Activated naive CD8-positive, alpha-beta T cell treated with anti-CD3 and anti-CD28 coated beads, Interleukin-2, amount 50 U/mL, for 24 hours (primary cell): ENCODE data around the gene CRB2.

ENCODE experiments used
- ATAC-seq: fragments of 150-1000 bp; cut with Tn5 transposase; one replicate; pipeline ENCODE4 v1.10.0; 2021
- DNase-seq: peaks from one replicate; pipeline ENCODE4 v3.0.0; 2021
- H3K27ac Mint-ChIP-seq: one replicate; pipeline ENCODE4 v1.8.0; 2021; ENCODE audit warnings: mild to moderate bottlenecking, mixed read lengths
- H3K27me3 Mint-ChIP-seq: one replicate; pipeline ENCODE4 v1.8.0; 2021; ENCODE audit warnings: mixed read lengths
- H3K36me3 Mint-ChIP-seq: one replicate; pipeline ENCODE4 v1.8.0; 2021; ENCODE audit warnings: low read depth, mixed read lengths
- H3K4me1 Mint-ChIP-seq: one replicate; pipeline ENCODE4 v1.8.0; 2021; ENCODE audit warnings: mixed read lengths
- H3K4me3 Mint-ChIP-seq: one replicate; pipeline ENCODE4 v1.8.0; 2021; ENCODE audit warnings: mild to moderate bottlenecking, moderate library complexity, mixed read lengths
- H3K9me3 Mint-ChIP-seq: one replicate; pipeline ENCODE4 v1.8.0; 2021; ENCODE audit warnings: mixed read lengths

Gene CRB2

DNA sequence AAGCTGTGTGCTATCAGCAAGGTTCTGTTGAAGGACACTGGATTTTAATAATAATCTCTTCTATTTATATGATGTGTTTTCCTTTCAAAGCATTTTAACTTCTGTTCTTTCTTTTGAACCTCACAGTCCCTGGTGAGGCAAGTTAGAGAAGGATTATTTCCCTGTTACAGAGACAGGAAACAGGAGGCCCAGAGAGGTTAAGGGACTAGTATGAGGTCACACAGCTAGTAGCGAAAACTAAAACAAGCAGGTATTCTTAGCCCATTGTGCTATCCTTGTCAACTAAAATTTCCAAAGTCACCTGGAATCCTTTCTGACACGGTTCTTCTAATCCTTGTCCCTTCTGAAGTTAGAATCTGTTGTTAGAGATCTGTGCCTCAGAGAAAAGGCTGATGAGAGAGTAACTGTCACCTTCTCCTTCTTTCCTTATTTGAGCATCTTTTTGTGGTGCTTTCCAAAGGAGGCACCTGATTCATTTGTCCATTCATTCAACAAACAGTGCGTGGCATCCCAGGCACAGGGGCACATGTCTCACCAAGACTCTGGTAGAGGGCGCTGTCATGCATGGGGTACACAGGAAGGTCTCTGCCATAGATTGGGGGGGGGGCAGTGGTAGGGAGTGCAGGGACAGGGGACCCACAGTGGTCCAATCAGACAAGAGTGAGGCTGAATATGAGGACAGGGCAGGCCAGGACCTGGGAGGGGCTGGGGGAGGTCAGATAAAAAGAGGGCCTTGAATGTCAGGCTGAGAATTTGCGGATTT is 61.5 kb downstream of the CRB2 start:
- Mint-ChIP-seq H3K9me3 (no peaks in the 10 kb centered on the region), H3K4me1 (no peaks in the 10 kb centered on the region)

DNA sequence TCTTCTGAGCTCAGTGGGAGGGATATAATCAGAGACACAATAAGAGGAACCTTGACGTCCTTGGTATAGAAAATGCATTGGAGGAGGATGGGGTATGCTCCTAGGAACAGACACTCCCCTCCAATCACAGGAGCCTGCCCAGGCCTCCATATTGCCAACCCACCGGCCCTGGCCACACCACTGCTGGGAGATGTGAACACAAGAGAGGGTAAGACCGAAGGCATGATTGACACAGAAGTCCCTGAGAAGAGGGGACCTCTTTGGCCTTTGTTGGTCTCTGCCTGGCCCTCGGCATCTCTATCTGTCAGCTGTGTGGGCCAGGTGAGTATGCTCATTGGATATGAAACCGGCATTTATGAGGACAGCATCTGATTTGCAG is 62.0 kb downstream of the CRB2 start:
- ATAC-seq (no peak), DNase-seq (no peak)
- Mint-ChIP-seq H3K4me1 (no peaks in the 10 kb centered on the region), H3K27me3 (no peaks in the 10 kb centered on the region), H3K9me3 (no peaks in the 10 kb centered on the region), H3K27ac (no peak overlapping the region), H3K4me3 (no peak overlapping the region), H3K36me3 (no peaks in the 10 kb centered on the region)

More for the DNA sequence above, 61.5 kb downstream of the CRB2 start:
- Mint-ChIP-seq H3K27me3 (no peaks in the 10 kb centered on the region), H3K27ac (no peak overlapping the region), H3K36me3 (no peaks in the 10 kb centered on the region), H3K4me3 (no peak overlapping the region)
- no peak for ATAC-seq
- DNase-seq, result no peak

DNA sequence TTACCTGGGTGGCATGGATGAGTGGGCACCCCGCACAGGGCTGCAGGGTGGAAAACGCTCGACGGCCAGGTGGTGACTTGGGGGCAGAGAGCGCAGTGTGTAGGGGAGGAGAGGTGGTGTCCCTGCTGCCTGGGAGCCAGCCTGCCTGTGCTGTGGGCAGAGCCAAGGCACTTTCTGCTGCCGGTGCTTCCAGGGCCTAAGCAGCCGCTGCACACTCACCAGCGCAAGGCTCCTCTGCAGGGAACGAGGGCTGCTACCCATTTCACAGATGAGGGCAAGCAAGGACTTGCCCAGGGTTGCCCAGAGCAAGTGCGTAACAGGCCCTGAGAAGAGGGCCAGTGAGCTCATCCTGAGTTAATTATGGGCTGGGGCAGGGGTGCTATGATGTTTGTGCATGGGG is 62.5 kb downstream of the CRB2 start:
- ATAC-seq (no peak), DNase-seq (no peak)
- Mint-ChIP-seq H3K27me3 (no peaks in the 10 kb centered on the region), H3K36me3 (no peaks in the 10 kb centered on the region), H3K4me3 (no peak overlapping the region), H3K9me3 (no peaks in the 10 kb centered on the region), H3K27ac (no peak overlapping the region), H3K4me1 (no peaks in the 10 kb centered on the region)

DNA sequence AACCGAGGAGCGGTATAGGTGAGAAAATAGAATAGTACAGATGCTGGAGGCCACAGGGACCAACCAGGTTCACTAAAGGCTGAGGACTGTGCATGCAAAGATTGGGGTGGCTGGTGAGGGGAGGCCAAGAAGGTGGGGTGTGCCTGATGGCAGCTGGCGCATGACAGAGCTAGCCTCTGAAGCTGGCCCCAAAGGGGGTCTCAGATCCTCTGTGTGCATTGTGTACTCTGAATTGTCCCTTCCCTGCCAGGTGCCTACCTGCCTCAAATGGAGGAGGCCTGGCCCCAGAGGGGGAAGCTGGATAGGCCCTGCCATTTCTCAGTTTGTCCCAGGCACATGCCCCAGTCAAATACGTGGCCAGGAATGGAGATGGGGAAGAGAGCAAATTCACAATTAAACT is 63.1 kb downstream of the CRB2 start:
- Mint-ChIP-seq H3K27me3 (no peaks in the 10 kb centered on the region), H3K36me3 (no peaks in the 10 kb centered on the region), H3K4me3 (no peak overlapping the region), H3K4me1 (no peaks in the 10 kb centered on the region), H3K9me3 (no peaks in the 10 kb centered on the region), H3K27ac (no peak overlapping the region)
- DNase-seq (no peak), ATAC-seq (no peak)

DNA sequence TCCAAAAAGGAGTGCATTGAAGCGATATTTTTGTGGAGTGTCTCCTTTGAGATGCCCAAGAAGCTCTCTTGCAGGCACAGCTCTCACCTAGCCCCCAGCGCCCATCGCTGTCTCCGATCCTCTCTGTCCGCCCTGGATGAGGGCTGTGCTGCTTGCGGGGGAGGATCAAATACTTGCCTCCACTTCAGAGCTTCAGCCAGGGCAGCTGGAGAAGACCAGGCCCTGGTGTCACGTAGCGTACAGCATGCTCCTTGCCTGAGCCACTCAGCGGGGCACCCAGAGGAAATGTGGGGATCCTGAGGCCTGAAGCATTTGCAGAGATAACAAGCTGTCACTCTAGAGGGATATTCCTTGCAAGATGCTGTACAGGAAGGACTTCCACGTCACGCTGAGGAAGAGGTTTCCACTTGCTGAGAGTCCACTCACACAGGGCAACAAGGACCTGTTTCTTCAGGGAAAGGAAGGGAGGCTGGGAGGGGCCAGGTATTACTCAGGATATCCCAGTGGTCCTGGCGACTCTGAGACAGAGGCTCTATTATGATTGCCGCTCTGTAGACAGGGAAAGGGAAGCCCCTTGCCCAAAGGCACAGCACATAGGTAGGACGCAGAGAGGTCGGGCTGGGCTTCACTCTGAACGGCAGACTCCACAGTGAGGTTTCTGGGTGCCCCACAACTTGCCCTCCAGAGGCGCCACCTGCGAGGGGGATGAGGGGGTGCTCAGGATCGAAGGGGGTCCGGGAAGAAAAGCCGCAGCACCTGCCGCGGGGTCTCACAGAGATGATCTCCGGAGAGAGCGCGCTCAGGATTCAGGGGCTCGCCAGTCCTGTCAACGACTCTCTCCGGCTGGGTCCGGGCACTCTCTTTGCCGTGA is 64.0 kb downstream of the CRB2 start:
- no peak for ATAC-seq
- no peak for DNase-seq
- no peak overlapping the region for H3K27ac Mint-ChIP-seq
- H3K4me3 Mint-ChIP-seq, result no peak overlapping the region
- H3K4me1 Mint-ChIP-seq, result no peaks in the 10 kb centered on the region
- no peaks in the 10 kb centered on the region for H3K36me3 Mint-ChIP-seq
- H3K9me3 Mint-ChIP-seq, result no peaks in the 10 kb centered on the region
- H3K27me3 Mint-ChIP-seq, result no peaks in the 10 kb centered on the region

DNA sequence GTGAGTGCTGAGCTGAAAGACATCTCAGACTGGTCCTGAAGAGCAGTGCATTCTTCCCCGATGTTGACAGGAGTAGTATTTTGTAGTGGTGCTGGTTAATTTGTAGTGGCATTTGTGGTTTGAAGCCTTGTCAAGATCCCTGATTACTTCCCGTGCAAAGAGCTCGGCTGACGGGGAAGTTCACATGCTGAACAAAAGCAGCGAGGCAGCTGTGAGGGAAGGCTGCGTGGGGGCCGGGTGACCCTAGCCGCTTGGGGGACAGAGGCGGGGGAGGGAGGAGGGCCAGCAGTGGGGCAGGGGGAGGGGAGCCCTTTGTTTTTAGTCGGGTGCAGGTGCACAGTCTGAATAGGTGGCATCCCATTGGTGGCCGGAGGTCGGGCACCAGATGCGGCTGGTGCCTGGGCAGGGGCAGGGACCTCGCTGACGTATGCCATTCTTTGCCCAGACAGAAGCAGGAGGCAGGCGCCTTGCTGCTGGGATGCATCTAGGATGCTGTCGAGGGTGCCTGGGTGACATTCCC is 64.7 kb downstream of the CRB2 start:
- ATAC-seq (no peak), DNase-seq (no peak)
- H3K27ac Mint-ChIP-seq, result no peak overlapping the region
- no peaks in the 10 kb centered on the region for H3K36me3 Mint-ChIP-seq
- H3K4me1 Mint-ChIP-seq, result no peaks in the 10 kb centered on the region
- no peak overlapping the region for H3K4me3 Mint-ChIP-seq
- no peaks in the 10 kb centered on the region for H3K9me3 Mint-ChIP-seq
- H3K27me3 Mint-ChIP-seq, result no peaks in the 10 kb centered on the region

DNA sequence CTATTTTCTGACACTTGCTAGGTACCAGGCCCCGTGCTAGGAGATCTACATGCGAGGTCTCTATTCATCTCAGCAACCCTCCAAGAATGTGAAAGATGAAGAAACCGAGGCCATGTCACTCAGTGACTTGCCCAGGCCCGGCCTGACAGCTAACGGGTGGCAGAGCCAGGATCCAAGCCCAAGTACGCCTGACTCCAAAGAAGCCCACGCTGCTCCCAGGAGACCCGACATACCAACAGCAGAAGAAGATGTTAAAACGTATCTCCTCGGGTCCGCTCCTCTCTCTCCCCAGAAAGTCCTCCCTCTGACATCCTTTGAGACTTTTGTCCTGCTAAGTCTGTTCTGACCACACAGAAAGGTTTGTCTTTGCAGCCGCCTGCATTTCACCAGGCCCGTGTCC is 65.2 kb downstream of the CRB2 start:
- Mint-ChIP-seq H3K9me3 (no peaks in the 10 kb centered on the region), H3K36me3 (no peaks in the 10 kb centered on the region), H3K27ac (no peak overlapping the region), H3K4me1 (no peaks in the 10 kb centered on the region), H3K27me3 (no peaks in the 10 kb centered on the region), H3K4me3 (no peak overlapping the region)
- no peak for DNase-seq
- no peak for ATAC-seq

DNA sequence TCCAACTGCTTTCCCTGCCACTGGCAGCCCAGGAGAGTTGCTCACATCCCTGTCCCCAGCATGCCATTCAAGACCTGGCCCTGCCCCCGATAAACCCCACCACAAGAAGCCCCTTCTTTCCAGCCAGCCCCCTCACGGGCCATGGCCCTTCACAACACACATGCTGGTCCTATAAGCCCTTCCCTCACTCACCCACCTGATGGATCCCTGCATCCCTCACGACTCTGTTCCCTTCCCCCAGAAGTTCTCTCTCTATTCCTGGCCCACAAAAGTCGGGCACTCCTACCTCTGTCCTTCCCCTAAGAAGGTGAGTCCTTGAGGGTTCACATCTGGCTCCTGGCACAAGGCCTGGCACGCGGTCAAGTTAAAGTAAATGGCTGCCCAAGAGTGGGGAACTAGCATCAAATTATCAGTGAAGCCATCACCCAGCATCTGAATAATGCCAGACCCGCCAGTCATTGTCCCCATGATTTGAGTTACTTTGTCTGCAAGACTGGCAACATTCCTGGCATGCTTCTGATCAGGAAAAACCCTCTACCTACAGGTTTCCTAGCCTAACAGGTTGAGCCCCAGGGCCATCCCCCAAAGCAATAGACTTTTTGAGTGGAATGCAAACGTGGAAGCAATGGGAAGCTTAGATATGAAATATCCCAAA is 65.9 kb downstream of the CRB2 start:
- DNase-seq, result no peak
- H3K4me3 Mint-ChIP-seq, result no peak overlapping the region
- no peaks in the 10 kb centered on the region for H3K9me3 Mint-ChIP-seq
- no peaks in the 10 kb centered on the region for H3K27me3 Mint-ChIP-seq
- H3K36me3 Mint-ChIP-seq, result no peaks in the 10 kb centered on the region
- ATAC-seq, result no peak
- H3K27ac Mint-ChIP-seq, result no peak overlapping the region
- no peaks in the 10 kb centered on the region for H3K4me1 Mint-ChIP-seq

DNA sequence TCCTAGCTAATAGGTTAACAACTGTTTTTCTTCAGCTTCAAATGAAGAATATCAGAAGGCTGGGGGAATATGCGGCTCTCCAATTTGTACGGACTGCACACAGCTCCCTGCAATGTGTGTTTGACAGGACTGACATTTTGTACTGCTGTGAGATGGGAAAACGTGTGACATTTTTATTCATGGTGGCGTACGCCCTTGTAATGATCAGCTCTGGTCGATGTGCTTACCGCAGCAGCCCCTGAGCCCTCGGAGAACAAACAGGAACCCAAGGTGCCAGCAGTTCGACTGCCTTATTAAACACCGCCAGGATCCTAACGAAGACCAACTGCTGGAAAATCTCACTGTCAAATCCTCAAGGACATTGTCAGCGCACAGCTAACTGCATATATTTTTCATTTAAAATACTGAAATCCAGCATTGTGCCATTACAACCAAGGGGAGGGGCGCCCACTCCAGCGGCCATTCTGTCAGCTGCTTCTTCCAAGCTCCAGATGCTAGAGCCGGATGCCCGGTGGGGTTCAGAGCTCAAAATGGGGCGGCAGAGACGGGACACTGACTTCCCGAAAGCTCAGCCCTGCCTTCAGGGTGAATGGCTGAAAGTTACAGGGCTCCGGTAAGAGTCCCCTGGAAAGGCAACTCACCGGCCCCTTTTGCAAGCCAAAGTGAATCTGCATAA is 66.8 kb downstream of the CRB2 start:
- Mint-ChIP-seq H3K36me3 (no peaks in the 10 kb centered on the region), H3K27ac (no peak overlapping the region), H3K4me1 (no peaks in the 10 kb centered on the region), H3K4me3 (no peak overlapping the region), H3K27me3 (no peaks in the 10 kb centered on the region), H3K9me3 (no peaks in the 10 kb centered on the region)
- ATAC-seq (no peak), DNase-seq (no peak)

DNA sequence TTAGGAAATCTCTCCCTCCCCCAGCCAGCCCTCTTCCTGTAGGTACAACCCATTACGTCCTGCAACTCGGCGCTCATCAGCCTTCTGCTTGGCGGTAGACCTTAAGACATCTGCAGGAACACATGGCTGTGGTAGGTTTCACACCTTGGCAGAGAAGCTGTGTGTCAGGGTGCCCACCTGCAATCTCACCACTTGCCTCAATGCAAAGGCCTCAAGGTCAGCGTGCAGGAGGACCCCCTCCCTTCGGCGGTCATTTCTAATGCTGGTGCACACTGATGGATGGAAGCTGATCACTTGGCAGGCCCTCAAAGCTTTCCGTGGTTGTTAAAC is 67.3 kb downstream of the CRB2 start:
- ATAC-seq, result no peak
- no peaks in the 10 kb centered on the region for H3K4me1 Mint-ChIP-seq

DNA sequence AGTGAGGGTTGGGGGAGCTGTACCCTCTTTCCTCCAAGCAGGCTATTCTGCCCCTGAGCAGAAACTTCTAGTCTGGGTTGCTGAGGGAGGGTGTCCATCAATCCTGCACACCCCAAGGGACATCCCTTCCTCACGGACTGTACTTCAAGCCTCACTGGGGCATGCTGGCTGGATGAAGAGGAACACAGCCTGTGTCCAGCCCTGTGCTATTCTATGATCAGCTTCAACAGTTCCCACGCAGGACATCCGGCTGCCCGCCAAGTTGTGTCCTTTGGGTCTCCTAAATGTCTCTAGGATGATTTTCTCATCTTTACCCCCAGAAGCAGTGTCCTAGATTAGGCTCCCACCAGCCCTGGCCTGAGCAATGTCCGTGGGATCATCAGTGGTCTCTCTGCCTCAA is 68.1 kb downstream of the CRB2 start:
- H3K27ac Mint-ChIP-seq, result no peak overlapping the region
- H3K4me1 Mint-ChIP-seq, result no peaks in the 10 kb centered on the region
- ATAC-seq (no peak), DNase-seq (no peak)
- H3K36me3 Mint-ChIP-seq, result no peaks in the 10 kb centered on the region
- no peaks in the 10 kb centered on the region for H3K9me3 Mint-ChIP-seq
- no peaks in the 10 kb centered on the region for H3K27me3 Mint-ChIP-seq
- no peak overlapping the region for H3K4me3 Mint-ChIP-seq

More for the DNA sequence above, 67.3 kb downstream of the CRB2 start:
- DNase-seq, result no peak
- H3K9me3 Mint-ChIP-seq, result no peaks in the 10 kb centered on the region
- no peak overlapping the region for H3K27ac Mint-ChIP-seq
- no peaks in the 10 kb centered on the region for H3K27me3 Mint-ChIP-seq
- no peak overlapping the region for H3K4me3 Mint-ChIP-seq
- no peaks in the 10 kb centered on the region for H3K36me3 Mint-ChIP-seq

DNA sequence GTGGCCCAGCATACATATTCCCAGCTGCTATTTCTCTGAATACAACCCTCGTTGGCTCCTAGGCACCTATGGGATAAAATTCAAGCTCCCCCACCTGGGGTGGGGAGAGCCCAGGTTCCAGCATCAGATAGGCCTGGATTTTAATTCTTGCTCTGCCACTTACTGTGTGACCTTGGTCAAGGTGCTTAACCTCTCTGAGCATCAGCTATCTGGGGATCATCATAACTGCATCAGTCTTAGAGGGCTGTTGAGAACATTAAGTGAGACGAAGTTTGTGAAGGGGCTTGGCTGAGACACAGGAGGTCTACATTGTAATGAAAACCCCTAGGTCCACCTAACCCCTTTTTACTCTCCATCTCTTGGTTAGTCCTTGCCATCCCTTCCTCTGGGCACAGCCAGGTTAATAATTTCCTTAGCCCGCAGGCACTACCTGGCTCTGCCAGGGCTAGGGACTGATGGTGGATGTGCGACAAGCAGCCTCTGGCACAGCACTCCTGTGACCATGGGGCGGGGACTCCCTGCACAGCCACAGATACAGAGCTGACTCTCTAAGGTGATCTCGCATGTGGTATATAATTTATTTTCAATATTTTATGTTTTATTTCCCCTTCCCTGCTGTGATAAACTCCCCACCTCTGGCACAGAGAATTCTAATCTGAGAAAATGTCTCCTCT is 68.7 kb downstream of the CRB2 start:
- Mint-ChIP-seq H3K4me3 (no peak overlapping the region), H3K27me3 (no peaks in the 10 kb centered on the region), H3K27ac (no peak overlapping the region), H3K36me3 (peaks cover 4% of the 10 kb centered on the region), H3K4me1 (no peaks in the 10 kb centered on the region), H3K9me3 (no peaks in the 10 kb centered on the region)
- ATAC-seq (no peak), DNase-seq (no peak)

DNA sequence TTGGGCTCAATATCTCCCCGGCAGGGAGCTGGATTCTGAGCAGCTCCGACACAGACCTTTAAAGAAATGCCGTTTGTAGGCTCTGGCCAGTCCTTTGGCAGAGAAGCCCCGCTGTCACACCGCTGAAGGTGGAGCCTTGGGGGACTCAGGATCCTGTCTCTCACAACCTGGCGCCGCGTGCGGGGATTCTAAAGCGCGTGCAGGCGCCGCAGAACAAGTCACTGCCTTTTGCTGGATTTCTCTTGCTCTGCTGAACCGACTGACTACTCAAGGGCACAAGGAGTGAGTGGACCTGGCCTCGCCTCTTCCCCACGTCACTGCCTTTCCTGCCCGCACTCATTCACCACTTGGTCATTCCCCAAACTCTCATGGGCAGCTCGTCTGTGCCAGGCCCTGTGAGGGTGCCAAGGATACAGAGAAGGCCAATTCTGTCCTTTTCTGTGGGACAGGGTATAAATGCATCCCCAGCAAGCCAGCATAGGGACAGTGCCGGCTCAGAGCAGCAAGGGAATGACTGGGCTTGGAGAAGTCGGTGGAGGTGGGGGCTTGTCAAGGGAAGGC is 69.3 kb downstream of the CRB2 start:
- Mint-ChIP-seq H3K36me3 (peaks cover 7% of the 10 kb centered on the region), H3K27ac (no peak overlapping the region), H3K9me3 (no peaks in the 10 kb centered on the region), H3K27me3 (no peaks in the 10 kb centered on the region), H3K4me1 (no peaks in the 10 kb centered on the region), H3K4me3 (no peak overlapping the region)
- DNase-seq (no peak), ATAC-seq (no peak)

DNA sequence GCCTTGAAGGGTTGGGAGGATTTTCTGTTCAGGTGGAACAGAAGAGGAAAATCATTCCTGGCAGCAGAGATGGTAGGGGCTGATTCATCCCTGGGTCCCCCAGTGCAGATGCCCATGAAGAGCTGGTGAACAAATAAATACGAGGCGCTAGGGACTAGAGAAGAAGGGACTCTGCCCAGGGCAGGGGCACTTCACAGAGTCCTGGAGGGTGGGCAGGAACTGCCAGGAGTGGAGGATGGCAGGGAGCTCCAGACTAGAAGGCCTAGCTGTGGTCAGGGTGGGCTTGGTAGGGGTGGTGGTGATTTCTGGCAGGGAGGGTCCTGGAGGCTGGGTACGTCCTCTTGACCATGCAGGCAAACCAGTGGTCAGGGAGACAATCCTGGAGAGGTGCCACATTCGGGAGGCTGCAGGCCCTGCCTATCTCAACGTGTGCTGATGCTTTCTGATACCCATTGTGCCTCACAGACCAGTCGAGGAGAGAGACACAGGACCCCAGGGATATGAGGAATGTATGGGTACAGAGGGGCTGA is 69.9 kb downstream of the CRB2 start:
- Mint-ChIP-seq H3K27me3 (no peaks in the 10 kb centered on the region), H3K36me3 (peaks cover 9% of the 10 kb centered on the region), H3K27ac (no peak overlapping the region), H3K4me3 (no peak overlapping the region), H3K9me3 (no peaks in the 10 kb centered on the region), H3K4me1 (no peaks in the 10 kb centered on the region)
- DNase-seq (no peak), ATAC-seq (no peak)
